ENCODE data around the gene PTGS1. TPM values are rescaled to one million over a fixed set of nuclear protein-coding genes. Genes with fewer than 3 reads are reported as not detected.

PTGS1 gene
- total RNA-seq, 1 experiment from 2014 or later: 61.2 TPM

DNA sequence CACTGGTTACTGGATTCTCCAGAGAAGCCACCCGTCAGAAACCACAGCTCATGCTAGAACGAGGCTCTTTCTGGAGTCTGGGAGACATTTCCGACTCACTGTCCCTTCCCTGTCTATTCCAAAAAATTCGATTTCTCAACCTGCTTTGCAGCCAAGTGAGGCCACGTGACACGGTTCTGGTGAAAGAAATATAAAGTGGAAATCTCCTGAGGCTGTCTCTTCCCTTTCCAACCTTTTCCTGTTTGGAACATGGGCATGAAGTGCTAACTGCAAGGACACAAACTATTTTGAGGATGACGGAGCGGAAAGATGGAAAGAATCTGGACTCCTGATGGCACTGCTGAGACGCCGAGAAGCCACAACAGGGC is 6.1 kb upstream of the PTGS1 start:
- ATAC-seq (no peak), DNase-seq (ENCODE audit: low read depth, low spot score) (no peak)
- BruUV-seq (replicated peaks): no TSS peak
- POLR2A ChIA-PET: no interaction called here
- H3K4me3 ChIP-seq (ENCODE audit: low read depth in 2 of 2, low read length in 2 of 2): no peak overlapping the region
- peak overlapping the region; percentile 75; the same call in 1 of the 2 replicates for H3K27ac ChIP-seq (ENCODE audit: low read length)
- TF ChIP-seq, protein P1, sequence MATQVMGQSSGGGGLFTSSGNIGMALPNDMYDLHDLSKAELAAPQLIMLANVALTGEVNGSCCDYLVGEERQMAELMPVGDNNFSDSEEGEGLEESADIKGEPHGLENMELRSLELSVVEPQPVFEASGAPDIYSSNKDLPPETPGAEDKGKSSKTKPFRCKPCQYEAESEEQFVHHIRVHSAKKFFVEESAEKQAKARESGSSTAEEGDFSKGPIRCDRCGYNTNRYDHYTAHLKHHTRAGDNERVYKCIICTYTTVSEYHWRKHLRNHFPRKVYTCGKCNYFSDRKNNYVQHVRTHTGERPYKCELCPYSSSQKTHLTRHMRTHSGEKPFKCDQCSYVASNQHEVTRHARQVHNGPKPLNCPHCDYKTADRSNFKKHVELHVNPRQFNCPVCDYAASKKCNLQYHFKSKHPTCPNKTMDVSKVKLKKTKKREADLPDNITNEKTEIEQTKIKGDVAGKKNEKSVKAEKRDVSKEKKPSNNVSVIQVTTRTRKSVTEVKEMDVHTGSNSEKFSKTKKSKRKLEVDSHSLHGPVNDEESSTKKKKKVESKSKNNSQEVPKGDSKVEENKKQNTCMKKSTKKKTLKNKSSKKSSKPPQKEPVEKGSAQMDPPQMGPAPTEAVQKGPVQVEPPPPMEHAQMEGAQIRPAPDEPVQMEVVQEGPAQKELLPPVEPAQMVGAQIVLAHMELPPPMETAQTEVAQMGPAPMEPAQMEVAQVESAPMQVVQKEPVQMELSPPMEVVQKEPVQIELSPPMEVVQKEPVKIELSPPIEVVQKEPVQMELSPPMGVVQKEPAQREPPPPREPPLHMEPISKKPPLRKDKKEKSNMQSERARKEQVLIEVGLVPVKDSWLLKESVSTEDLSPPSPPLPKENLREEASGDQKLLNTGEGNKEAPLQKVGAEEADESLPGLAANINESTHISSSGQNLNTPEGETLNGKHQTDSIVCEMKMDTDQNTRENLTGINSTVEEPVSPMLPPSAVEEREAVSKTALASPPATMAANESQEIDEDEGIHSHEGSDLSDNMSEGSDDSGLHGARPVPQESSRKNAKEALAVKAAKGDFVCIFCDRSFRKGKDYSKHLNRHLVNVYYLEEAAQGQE (IDR thresholded peaks at IDR 0.05; ENCODE audit: insufficient read depth in 1 of 2, low read depth in 2 of 2, low read length in 1 of 2): no peak
- TF ChIP-seq, protein P2, sequence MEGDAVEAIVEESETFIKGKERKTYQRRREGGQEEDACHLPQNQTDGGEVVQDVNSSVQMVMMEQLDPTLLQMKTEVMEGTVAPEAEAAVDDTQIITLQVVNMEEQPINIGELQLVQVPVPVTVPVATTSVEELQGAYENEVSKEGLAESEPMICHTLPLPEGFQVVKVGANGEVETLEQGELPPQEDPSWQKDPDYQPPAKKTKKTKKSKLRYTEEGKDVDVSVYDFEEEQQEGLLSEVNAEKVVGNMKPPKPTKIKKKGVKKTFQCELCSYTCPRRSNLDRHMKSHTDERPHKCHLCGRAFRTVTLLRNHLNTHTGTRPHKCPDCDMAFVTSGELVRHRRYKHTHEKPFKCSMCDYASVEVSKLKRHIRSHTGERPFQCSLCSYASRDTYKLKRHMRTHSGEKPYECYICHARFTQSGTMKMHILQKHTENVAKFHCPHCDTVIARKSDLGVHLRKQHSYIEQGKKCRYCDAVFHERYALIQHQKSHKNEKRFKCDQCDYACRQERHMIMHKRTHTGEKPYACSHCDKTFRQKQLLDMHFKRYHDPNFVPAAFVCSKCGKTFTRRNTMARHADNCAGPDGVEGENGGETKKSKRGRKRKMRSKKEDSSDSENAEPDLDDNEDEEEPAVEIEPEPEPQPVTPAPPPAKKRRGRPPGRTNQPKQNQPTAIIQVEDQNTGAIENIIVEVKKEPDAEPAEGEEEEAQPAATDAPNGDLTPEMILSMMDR (IDR thresholded peaks at IDR 0.05): no peak
- TF ChIP-seq SIN3A (IDR thresholded peaks at IDR 0.05; ENCODE audit: borderline replicate concordance, insufficient read depth, low read depth, low read length) (no peak), TCF7L2 (IDR thresholded peaks at IDR 0.05; ENCODE audit: low read depth, low read length) (no peak), POLR2AphosphoS5 (IDR thresholded peaks at IDR 0.05; ENCODE audit: low read depth, low read length) (no peak)
- no peaks in the 10 kb centered on the region for H3K9me3 ChIP-seq (ENCODE audit: control insufficient read depth, insufficient read depth, low read depth, low read length)
- H3K4me1 ChIP-seq (ENCODE audit: control insufficient read depth, insufficient read depth, low read length): no peaks in the 10 kb centered on the region; the same call in 1 of the 2 replicates
- no peaks in the 10 kb centered on the region for H3K27me3 ChIP-seq (ENCODE audit: control insufficient read depth, insufficient read depth, low read length)
- H3K36me3 ChIP-seq (ENCODE audit: control insufficient read depth, insufficient read depth, low read length): no peaks in the 10 kb centered on the region
- intact Hi-C loops (cut with micrococcal nuclease; ENCODE audit: unreplicated experiment): no loop called here
- CTCF ChIA-PET: no interaction called here
- in situ Hi-C loops (cut with HindIII; ENCODE audit: low pct_unique_long_range_greater_than_20kb, low sequenced_read_pairs): no loop called here

DNA sequence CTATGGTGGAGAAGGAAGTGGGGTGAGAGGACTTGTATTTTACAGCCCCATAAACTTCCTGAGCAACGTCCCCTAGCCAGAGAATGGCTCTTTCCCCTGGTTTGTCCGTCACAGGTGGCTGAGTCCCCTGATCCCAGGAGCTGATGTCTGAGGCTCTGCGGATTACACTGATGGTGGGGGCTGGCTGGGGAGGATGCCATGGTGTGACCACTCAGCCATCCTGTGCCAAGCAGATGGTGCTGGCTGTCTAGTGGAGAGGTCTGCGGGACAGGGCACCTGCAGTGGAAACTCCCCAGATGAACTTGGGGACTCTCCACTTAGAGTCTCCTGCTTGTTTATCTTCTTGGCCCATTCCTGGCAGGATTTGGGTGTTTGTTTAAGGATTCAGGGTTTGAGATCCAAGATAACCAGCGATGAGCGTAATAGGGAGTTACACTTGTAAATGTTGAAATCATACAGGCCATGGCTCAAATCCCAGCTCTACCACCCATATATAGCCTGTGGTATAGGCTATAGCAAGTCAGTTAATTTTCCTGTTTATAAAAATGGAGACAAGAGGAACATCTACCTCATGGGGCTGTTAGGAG is 4.7 kb upstream of the PTGS1 start:
- no peaks in the 10 kb centered on the region for H3K36me3 ChIP-seq (ENCODE audit: control insufficient read depth, insufficient read depth, low read length)
- no peak overlapping the region for H3K4me3 ChIP-seq (ENCODE audit: low read depth in 2 of 2, low read length in 2 of 2)
- intact Hi-C loops (cut with micrococcal nuclease; ENCODE audit: unreplicated experiment) (no loop called here), in situ Hi-C loops (cut with HindIII; ENCODE audit: low pct_unique_long_range_greater_than_20kb, low sequenced_read_pairs) (no loop called here)
- TF ChIP-seq TCF7L2 (IDR thresholded peaks at IDR 0.05; ENCODE audit: low read depth, low read length): 0 out of 2 replicates have a peak, but pooled peaks have one; percentile 20
- TF ChIP-seq, protein P2 (IDR thresholded peaks at IDR 0.05): no peak
- peak; percentile 58; the same call in 1 of the 2 replicates for ATAC-seq
- ChIA-PET POLR2A (no interaction called here), CTCF (interaction anchor here (0.7 kb wide), 2 partner anchors 17 to 111 kb away, joined by 3 to 6 read pairs; no protein-coding TSS in a partner anchor)
- BruUV-seq (replicated peaks): no TSS peak
- no peak for DNase-seq (ENCODE audit: low read depth, low spot score)
- H3K27ac ChIP-seq (ENCODE audit: low read length): no peak overlapping the region
- no peaks in the 10 kb centered on the region; the same call in 1 of the 2 replicates for H3K4me1 ChIP-seq (ENCODE audit: control insufficient read depth, insufficient read depth, low read length)
- no peaks in the 10 kb centered on the region for H3K27me3 ChIP-seq (ENCODE audit: control insufficient read depth, insufficient read depth, low read length)
- no peaks in the 10 kb centered on the region for H3K9me3 ChIP-seq (ENCODE audit: control insufficient read depth, insufficient read depth, low read depth, low read length)
